GM12878 (cell line): Measurements from ENCODE around the gene HDAC8. TPM values are rescaled to one million over a fixed set of nuclear protein-coding genes. Genes with fewer than 3 reads are reported as not detected.

Experiments used
- ATAC-seq: fragments of 200-7000 bp; cut with Tn5 transposase; 3 replicates; pipeline ENCODE4 v1.9.1; 2020; ENCODE audit warnings: mild to moderate bottlenecking, moderate library complexity
- BruUV-seq: library from RNA; stranded (reverse); fragments of 400-500 nt; replicated peaks from 2 replicates; lab custom pipeline; 2021; lab: Mats Ljungman, UMichigan
- CTCF ChIA-PET: fragments of 300-600 bp; sonication (Branson Sonifier 250); formaldehyde crosslinking; extraction: SDS; loops from one replicate; lab custom pipeline; 2021; ENCODE audit warnings: inconsistent platforms; lab: Yijun Ruan, JAX
- POLR2A ChIA-PET: fragments of 350-600 bp; formaldehyde crosslinking; extraction: SDS; loops from one replicate; lab custom pipeline; 2021; ENCODE audit warnings: inconsistent platforms; lab: Charles Lee
- RAD21 ChIA-PET: fragments of 300-600 bp; sonication (Branson Sonifier 250); formaldehyde crosslinking; loops from one replicate; lab custom pipeline; 2023; ENCODE audit warnings: antibody characterized with exemption; ENCODE audit not compliant: unreplicated experiment; lab: Charles Lee
- SMC1A ChIA-PET: fragments of 300-600 bp; sonication (Branson Sonifier 250); formaldehyde crosslinking; loops from one replicate; lab custom pipeline; 2023; ENCODE audit not compliant: unreplicated experiment, uncharacterized antibody; lab: Charles Lee
- DNase-seq: peaks from one replicate; pipeline ENCODE4 v3.0.0-alpha.2; 2011; ENCODE audit warnings: low read depth, low spot score
- FAIRE-seq: peaks from 3 replicates; lab custom pipeline; 2011; peaks lifted over from hg19 to GRCh38; lab: Jason Lieb, UNC
- H2AFZ ChIP-seq: 2 replicates; pipeline ENCODE4 v1.6.0; 2011; ENCODE audit warnings: low read depth, low read length, control low read depth; ENCODE audit not compliant: control insufficient read depth
- H3K27ac ChIP-seq: 2 replicates; pipeline ENCODE4 v1.5.1; 2011; ENCODE audit warnings: control low read depth; ENCODE audit not compliant: control insufficient read depth, insufficient read depth
- H3K27me3 ChIP-seq, 2 experiments: replicated peaks in 1 of 2; 2 replicates each; pipeline versions ENCODE4 v1.6.0 to v1.6.1; 2011; ENCODE audit warnings: low read length in 1 of 2; ENCODE audit not compliant: control insufficient read depth in 2 of 2, insufficient read depth in 2 of 2
- H3K36me3 ChIP-seq, 2 experiments: 2 replicates each; pipeline ENCODE4 v1.5.1; 2011; ENCODE audit warnings: low read length in 1 of 2; ENCODE audit not compliant: control insufficient read depth in 2 of 2, insufficient read depth in 2 of 2
- H3K4me1 ChIP-seq: 2 replicates; pipeline ENCODE4 v1.6.1; 2011; ENCODE audit warnings: mild to moderate bottlenecking, low read length, moderate library complexity, mixed read lengths; ENCODE audit not compliant: control insufficient read depth, insufficient read depth
- H3K4me2 ChIP-seq: 2 replicates; pipeline ENCODE4 v1.6.0; 2011; ENCODE audit warnings: control low read depth; ENCODE audit not compliant: control insufficient read depth, insufficient read depth
- H3K4me3 ChIP-seq: fragments of 200-600 bp; sonication (generic); 2 replicates; pipeline ENCODE4 v1.5.1; 2016
- H3K79me2 ChIP-seq: 2 replicates; pipeline ENCODE4 v1.6.0; 2011; ENCODE audit warnings: low read length; ENCODE audit not compliant: control insufficient read depth, insufficient read depth
- H3K9ac ChIP-seq: 2 replicates; pipeline ENCODE4 v1.8.0; 2011; ENCODE audit warnings: low read length, control low read depth, mixed read lengths; ENCODE audit not compliant: control insufficient read depth, insufficient read depth
- H3K9me3 ChIP-seq: replicated peaks from 3 replicates; pipeline ENCODE4 v1.5.1; 2011; ENCODE audit warnings: mild to moderate bottlenecking, low read length; ENCODE audit not compliant: control insufficient read depth, insufficient read depth
- H4K20me1 ChIP-seq: 2 replicates; pipeline ENCODE4 v1.6.0; 2011; ENCODE audit not compliant: control insufficient read depth, insufficient read depth
- MTA2 ChIP-seq: fragments of 450-650 bp; IDR thresholded peaks from 2 replicates; pipeline ENCODE4 v1.6.1; 2016; ENCODE audit warnings: low read depth, mild to moderate bottlenecking, moderate library complexity
- NFYA ChIP-seq: IDR thresholded peaks from 2 replicates; pipeline ENCODE4 v1.6.1; 2011; ENCODE audit warnings: low read depth, mild to moderate bottlenecking, low read length, improper control_type of control experiment, borderline replicate concordance
- NRF1 ChIP-seq: conservative IDR thresholded peaks from 2 replicates; pipeline ENCODE4 v1.6.1; 2011; ENCODE audit warnings: mild to moderate bottlenecking, low read depth, low read length, improper control_type of control experiment
- POU2F2 ChIP-seq: IDR thresholded peaks from 3 replicates; pipeline ENCODE4 v1.6.1; 2011; ENCODE audit warnings: low read depth, mild to moderate bottlenecking, low read length, borderline replicate concordance
- RFX5 ChIP-seq: IDR thresholded peaks from 2 replicates; pipeline ENCODE4 v1.6.1; 2011; ENCODE audit warnings: low read depth, low read length, improper control_type of control experiment
- WGBS: methylation state at CpG from one replicate; pipeline ENCODE4 v1.1.6; 2016; ENCODE audit warnings: low lambda C conversion rate; ENCODE audit not compliant: insufficient replicate concordance, insufficient coverage; ENCODE audit errors: missing lambda C conversion rate; 5-methylcytosine and 5-hydroxymethylcytosine counted together
- in situ Hi-C: fragments of 300-500 bp; cut with MboI; formaldehyde crosslinking; loops from 9 replicates; pipeline ENCODE4 v1.14.3; 2018; ENCODE audit warnings: mixed read lengths
- intact Hi-C: fragments of 100-400 bp; cut with micrococcal nuclease; formaldehyde crosslinking; loops from one replicate; pipeline ENCODE4 v1.14.2; 2022; ENCODE audit not compliant: unreplicated experiment
- polyA plus RNA-seq, 11 experiments: library from polyadenylated mRNA; depleted of rRNA in 4 of 11; unstranded in 6 of 11; stranded (reverse) in 5 of 11; fragments of >200 nt; fragmentation: Nextera tagmentation in 4 of 11; fragmentation: Illumina TruSeq in 1 of 11; extraction: Ambion mirVana in 4 of 11; extraction: Trizol in 1 of 11; gene quantifications; 1 replicate in 1 of 11; 2 replicates in 10 of 11; pipeline versions ENCODE4 v1.2.1 to v1.2.3, GENCODE V29; 2011 to 2016; ENCODE audit warnings: inconsistent platforms in 2 of 11, missing spikeins in 2 of 11, low read depth in 1 of 11
- total RNA-seq, 4 experiments: library from RNA; depleted of rRNA in 3 of 4; stranded (reverse); fragments of >200 nt in 3 of 4; fragmentation: Illumina TruSeq in 1 of 4; extraction: Trizol in 1 of 4; gene quantifications; 2 replicates each; pipeline versions ENCODE4 v1.2.1 to v1.2.3, GENCODE V29; 2013 to 2021
- TF ChIP-seq, protein P1 (sequence below): fragments of 450-650 bp; formaldehyde crosslinking; IDR thresholded peaks from 2 replicates; pipeline ENCODE4 v1.5.0; 2022; ENCODE audit warnings: mild to moderate bottlenecking, missing genetic modification characterization

HDAC8 gene
- total and polyA plus RNA-seq, 10 of the 15 experiments (the other 5 are each of a cell fraction or from before 2014, with no cell fraction given) = 18.1 to 34.7 (median 29.1) TPM

- DNase-seq = no peak
- 49% methylated on average over 9 of the region's 9 CpGs for WGBS
- in situ Hi-C loops (no loop called here), intact Hi-C loops (no loop called here)
- Histone ChIP-seq H4K20me1 (no peaks in the 10 kb centered on the region), H3K9ac (no peak overlapping the region), H3K79me2 (no peaks in the 10 kb centered on the region), H3K27me3 (peaks cover 6 to 15% of the 10 kb centered on the region in 2 experiments), H2AFZ (no peak overlapping the region), H3K4me3 (no peak overlapping the region), H3K9me3 (no peaks in the 10 kb centered on the region; the same call in 1 of the 3 replicates), H3K36me3 (no peaks in the 10 kb centered on the region), H3K4me2 (no peak overlapping the region), H3K4me1 (no peaks in the 10 kb centered on the region), H3K27ac (no peak overlapping the region)
- RAD21 ChIA-PET = no interaction called here
- CTCF ChIA-PET = no interaction called here
- TF ChIP-seq NRF1 = no peak
- TF ChIP-seq MTA2 = no peak
- no peak for TF ChIP-seq NFYA
- TF ChIP-seq, protein P1, sequence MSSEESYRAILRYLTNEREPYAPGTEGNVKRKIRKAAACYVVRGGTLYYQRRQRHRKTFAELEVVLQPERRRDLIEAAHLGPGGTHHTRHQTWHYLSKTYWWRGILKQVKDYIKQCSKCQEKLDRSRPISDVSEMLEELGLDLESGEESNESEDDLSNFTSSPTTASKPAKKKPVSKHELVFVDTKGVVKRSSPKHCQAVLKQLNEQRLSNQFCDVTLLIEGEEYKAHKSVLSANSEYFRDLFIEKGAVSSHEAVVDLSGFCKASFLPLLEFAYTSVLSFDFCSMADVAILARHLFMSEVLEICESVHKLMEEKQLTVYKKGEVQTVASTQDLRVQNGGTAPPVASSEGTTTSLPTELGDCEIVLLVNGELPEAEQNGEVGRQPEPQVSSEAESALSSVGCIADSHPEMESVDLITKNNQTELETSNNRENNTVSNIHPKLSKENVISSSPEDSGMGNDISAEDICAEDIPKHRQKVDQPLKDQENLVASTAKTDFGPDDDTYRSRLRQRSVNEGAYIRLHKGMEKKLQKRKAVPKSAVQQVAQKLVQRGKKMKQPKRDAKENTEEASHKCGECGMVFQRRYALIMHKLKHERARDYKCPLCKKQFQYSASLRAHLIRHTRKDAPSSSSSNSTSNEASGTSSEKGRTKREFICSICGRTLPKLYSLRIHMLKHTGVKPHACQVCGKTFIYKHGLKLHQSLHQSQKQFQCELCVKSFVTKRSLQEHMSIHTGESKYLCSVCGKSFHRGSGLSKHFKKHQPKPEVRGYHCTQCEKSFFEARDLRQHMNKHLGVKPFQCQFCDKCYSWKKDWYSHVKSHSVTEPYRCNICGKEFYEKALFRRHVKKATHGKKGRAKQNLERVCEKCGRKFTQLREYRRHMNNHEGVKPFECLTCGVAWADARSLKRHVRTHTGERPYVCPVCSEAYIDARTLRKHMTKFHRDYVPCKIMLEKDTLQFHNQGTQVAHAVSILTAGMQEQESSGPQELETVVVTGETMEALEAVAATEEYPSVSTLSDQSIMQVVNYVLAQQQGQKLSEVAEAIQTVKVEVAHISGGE (CRISPR knock-in tag) = no peak
- no peak for TF ChIP-seq RFX5
- no peak for TF ChIP-seq POU2F2
- ATAC-seq = no peak
- no TSS peak for BruUV-seq
- no peak for FAIRE-seq
- POLR2A ChIA-PET = no interaction called here
- SMC1A ChIA-PET = no interaction called here
Measured at GRCh38 chrX:72301781-72302180, 270.9 kb downstream of the HDAC8 start.
